PC-3 (cell line): ENCODE measurements around the gene BCLAF3. TPM values are rescaled to one million over a fixed set of nuclear protein-coding genes. Genes with fewer than 3 reads are reported as not detected.

ENCODE experiments used
- ATAC-seq: fragments of 200-7000 bp; cut with Tn5 transposase; 2 replicates; pipeline ENCODE4 v1.9.1; 2020; ENCODE audit warnings: mild to moderate bottlenecking, moderate library complexity
- BruUV-seq: library from RNA; stranded (reverse); fragments of 400-500 nt; replicated peaks from 2 replicates; lab custom pipeline; 2021; lab: Mats Ljungman, UMichigan
- CTCF ChIA-PET: fragments of 300-600 bp; sonication (Branson Sonifier 250); formaldehyde crosslinking; loops from one replicate; lab custom pipeline; 2022; ENCODE audit warnings: antibody characterized with exemption; lab: Charles Lee
- POLR2A ChIA-PET: fragments of 300-600 bp; sonication (Branson Sonifier 250); formaldehyde crosslinking; loops from one replicate; lab custom pipeline; 2022; ENCODE audit warnings: antibody characterized with exemption; ENCODE audit not compliant: unreplicated experiment; lab: Charles Lee
- DNase-seq: peaks from one replicate; pipeline ENCODE4 v3.0.0-alpha.2; 2015
- H2AFZ ChIP-seq: fragments of 300-600 bp; sonication (generic); 2 replicates; pipeline ENCODE4 v1.6.0; 2016; ENCODE audit warnings: antibody characterized with exemption, low read length
- H3F3A ChIP-seq: fragments of 300-600 bp; sonication (generic); one replicate; pipeline ENCODE4 v1.6.0; 2017; ENCODE audit warnings: antibody characterized with exemption, low read length, control low read depth, mild to moderate bottlenecking; ENCODE audit not compliant: unreplicated experiment
- H3K27ac ChIP-seq: fragments of 300-600 bp; sonication (generic); 2 replicates; pipeline ENCODE4 v1.5.1; 2016; ENCODE audit warnings: mild to moderate bottlenecking, low read length
- H3K27me3 ChIP-seq: fragments of 300-600 bp; sonication (generic); 2 replicates; pipeline ENCODE4 v1.6.1; 2016; ENCODE audit warnings: low read length, mixed read lengths
- H3K36me3 ChIP-seq: fragments of 300-600 bp; sonication (generic); 2 replicates; pipeline ENCODE4 v1.6.1; 2016; ENCODE audit warnings: low read depth, mixed run types, low read length, mixed read lengths
- H3K4me1 ChIP-seq: fragments of 300-600 bp; sonication (generic); 2 replicates; pipeline ENCODE4 v1.5.1; 2016; ENCODE audit warnings: low read length; ENCODE audit not compliant: insufficient read depth
- H3K4me2 ChIP-seq: fragments of 300-600 bp; sonication (generic); 2 replicates; pipeline ENCODE4 v1.6.0; 2016; ENCODE audit warnings: low read length
- H3K4me3 ChIP-seq: fragments of 300-600 bp; sonication (generic); 2 replicates; pipeline ENCODE4 v1.5.1; 2016; ENCODE audit warnings: mild to moderate bottlenecking, low read length, mixed read lengths
- H3K79me2 ChIP-seq: fragments of 300-600 bp; sonication (generic); 2 replicates; pipeline ENCODE4 v1.6.1; 2017; ENCODE audit warnings: low read length, mixed read lengths
- H3K9ac ChIP-seq: fragments of 300-600 bp; sonication (generic); 2 replicates; pipeline ENCODE4 v1.6.0; 2016; ENCODE audit warnings: mild to moderate bottlenecking, low read length
- H3K9me2 ChIP-seq: fragments of 300-600 bp; sonication (generic); replicated peaks from 2 replicates; pipeline ENCODE4 v1.6.1; 2016; ENCODE audit warnings: mixed run types, low read length, mixed read lengths
- H3K9me3 ChIP-seq: fragments of 300-600 bp; sonication (generic); 2 replicates; pipeline ENCODE4 v1.6.1; 2016; ENCODE audit warnings: low read length, mixed read lengths
- H4K20me1 ChIP-seq: fragments of 300-600 bp; sonication (generic); 2 replicates; pipeline ENCODE4 v1.6.1; 2016; ENCODE audit warnings: low read length, mixed read lengths
- EZH2 ChIP-seq: fragments of 300-600 bp; sonication (generic); IDR thresholded peaks from one replicate; pipeline ENCODE4 v1.6.1; 2017; ENCODE audit warnings: antibody characterized with exemption, mild to moderate bottlenecking, low read length; ENCODE audit not compliant: unreplicated experiment
- EZH2phosphoT487 ChIP-seq: fragments of 300-600 bp; sonication (generic); IDR thresholded peaks from 2 replicates; pipeline ENCODE4 v1.6.1; 2018; ENCODE audit warnings: mild to moderate bottlenecking, antibody characterized with exemption, low read length, borderline replicate concordance
- intact Hi-C: fragments of 100-400 bp; cut with micrococcal nuclease; formaldehyde crosslinking; loops from 2 replicates; pipeline ENCODE4 v1.9.0; 2023
- total RNA-seq: library from RNA; depleted of rRNA; stranded (reverse); fragments of >200 nt; gene quantifications from 2 replicates; pipeline ENCODE4 v1.2.3, GENCODE V29; 2014
- TF ChIP-seq, protein P1 (sequence below): fragments of 300-600 bp; sonication (generic); conservative IDR thresholded peaks from 2 replicates; pipeline ENCODE4 v1.5.1; 2017; ENCODE audit warnings: antibody characterized with exemption, low read depth, mild to moderate bottlenecking, low read length

BCLAF3 gene
- total RNA-seq, 1 experiment from 2014 or later: 6.9 TPM

DNA sequence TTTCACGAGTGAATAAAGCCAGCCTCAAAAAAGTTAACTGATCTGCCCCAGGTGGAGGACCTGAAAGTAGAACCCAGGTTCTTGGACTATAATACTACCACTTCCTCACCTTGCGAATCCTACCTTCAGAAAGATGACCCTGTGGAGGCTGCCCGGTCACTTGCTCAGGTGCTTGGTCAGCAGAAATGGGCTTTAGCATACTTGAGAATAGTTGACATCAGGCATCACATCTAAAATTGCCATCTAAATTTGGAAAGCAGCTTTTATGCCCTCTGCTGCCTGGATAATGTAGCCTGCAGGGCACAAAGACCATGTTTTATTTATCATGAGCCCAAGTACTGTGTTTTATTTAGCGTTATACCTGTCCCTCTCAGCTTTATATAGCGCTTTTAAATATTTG, 3.0 kb downstream of the BCLAF3 start:
- no peak overlapping the region for H3K27ac ChIP-seq
- CTCF ChIA-PET: no interaction called here
- H3K9me2 ChIP-seq: no peaks in the 10 kb centered on the region
- H3K9ac ChIP-seq: no peak overlapping the region
- intact Hi-C loops: no loop called here
- no peaks in the 10 kb centered on the region for H3K27me3 ChIP-seq
- H3K79me2 ChIP-seq: peaks cover 40% of the 10 kb centered on the region
- no peaks in the 10 kb centered on the region for H3K9me3 ChIP-seq
- H3F3A ChIP-seq: no peaks in the 10 kb centered on the region
- no peaks in the 10 kb centered on the region for H4K20me1 ChIP-seq
- no peaks in the 10 kb centered on the region for H3K36me3 ChIP-seq
- DNase-seq (no peak), ATAC-seq (no peak)
- TF ChIP-seq EZH2phosphoT487 (no peak), EZH2 (no peak)
- TF ChIP-seq, protein P1, sequence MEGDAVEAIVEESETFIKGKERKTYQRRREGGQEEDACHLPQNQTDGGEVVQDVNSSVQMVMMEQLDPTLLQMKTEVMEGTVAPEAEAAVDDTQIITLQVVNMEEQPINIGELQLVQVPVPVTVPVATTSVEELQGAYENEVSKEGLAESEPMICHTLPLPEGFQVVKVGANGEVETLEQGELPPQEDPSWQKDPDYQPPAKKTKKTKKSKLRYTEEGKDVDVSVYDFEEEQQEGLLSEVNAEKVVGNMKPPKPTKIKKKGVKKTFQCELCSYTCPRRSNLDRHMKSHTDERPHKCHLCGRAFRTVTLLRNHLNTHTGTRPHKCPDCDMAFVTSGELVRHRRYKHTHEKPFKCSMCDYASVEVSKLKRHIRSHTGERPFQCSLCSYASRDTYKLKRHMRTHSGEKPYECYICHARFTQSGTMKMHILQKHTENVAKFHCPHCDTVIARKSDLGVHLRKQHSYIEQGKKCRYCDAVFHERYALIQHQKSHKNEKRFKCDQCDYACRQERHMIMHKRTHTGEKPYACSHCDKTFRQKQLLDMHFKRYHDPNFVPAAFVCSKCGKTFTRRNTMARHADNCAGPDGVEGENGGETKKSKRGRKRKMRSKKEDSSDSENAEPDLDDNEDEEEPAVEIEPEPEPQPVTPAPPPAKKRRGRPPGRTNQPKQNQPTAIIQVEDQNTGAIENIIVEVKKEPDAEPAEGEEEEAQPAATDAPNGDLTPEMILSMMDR: no peak
- no peaks in the 10 kb centered on the region for H3K4me1 ChIP-seq
- BruUV-seq: no TSS peak
- no peak overlapping the region for H3K4me3 ChIP-seq
- no peak overlapping the region for H3K4me2 ChIP-seq
- POLR2A ChIA-PET: no interaction called here
- no peak overlapping the region for H2AFZ ChIP-seq

DNA sequence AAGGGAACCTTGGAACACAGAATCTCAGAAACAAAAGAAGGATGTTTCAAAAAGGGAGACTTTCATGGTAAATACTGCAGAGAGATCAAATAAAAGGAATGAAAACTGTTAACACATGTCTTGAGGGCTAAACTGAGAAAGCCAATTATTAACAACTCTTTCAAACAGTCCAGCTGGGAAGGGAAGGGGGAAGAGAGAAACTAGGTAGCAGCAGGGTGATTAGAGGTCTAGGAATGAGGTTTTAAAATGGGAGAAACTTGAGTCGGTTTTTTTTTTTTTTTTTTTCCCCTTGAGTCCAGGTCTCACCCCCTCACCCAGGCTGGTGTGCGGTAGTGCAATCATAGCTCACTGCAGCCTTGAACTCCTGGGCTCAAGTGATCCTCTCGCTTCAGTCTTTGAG, 4.3 kb downstream of the BCLAF3 start:
- no peak overlapping the region for H3K9ac ChIP-seq
- no peak for TF ChIP-seq EZH2
- TF ChIP-seq EZH2phosphoT487: no peak
- TF ChIP-seq, protein P1: no peak
- no peak overlapping the region for H2AFZ ChIP-seq
- H3K4me2 ChIP-seq: no peak overlapping the region
- no peaks in the 10 kb centered on the region for H3K9me2 ChIP-seq
- BruUV-seq: no TSS peak
- no peak overlapping the region for H3K4me3 ChIP-seq
- no peak for ATAC-seq
- H3F3A ChIP-seq: no peaks in the 10 kb centered on the region
- ChIA-PET POLR2A (no interaction called here), CTCF (no interaction called here)
- H3K79me2 ChIP-seq: peaks cover 52% of the 10 kb centered on the region
- no peaks in the 10 kb centered on the region for H3K4me1 ChIP-seq
- intact Hi-C loops: no loop called here
- no peaks in the 10 kb centered on the region for H3K36me3 ChIP-seq
- no peaks in the 10 kb centered on the region for H4K20me1 ChIP-seq
- H3K27me3 ChIP-seq: no peaks in the 10 kb centered on the region
- DNase-seq: no peak
- H3K27ac ChIP-seq: no peak overlapping the region
- no peaks in the 10 kb centered on the region for H3K9me3 ChIP-seq

DNA sequence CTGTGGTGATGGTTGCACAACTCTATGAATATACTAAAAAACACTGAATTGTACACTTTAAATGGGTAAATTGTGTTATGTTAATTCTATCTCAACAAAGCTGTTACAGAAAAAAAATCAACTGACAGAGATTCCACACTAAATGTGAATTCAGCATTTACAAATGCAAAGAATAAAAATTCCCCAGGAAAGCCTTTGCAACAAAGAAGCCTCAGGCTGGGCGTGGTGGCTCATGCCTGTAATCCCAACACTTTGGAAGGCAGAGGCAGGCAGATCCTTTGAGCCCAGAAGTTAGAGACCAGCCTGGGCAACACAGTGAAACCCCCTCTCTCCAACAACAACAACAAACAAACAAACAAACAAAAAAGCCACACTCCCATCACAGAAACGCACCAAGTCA, 8.9 kb downstream of the BCLAF3 start:
- ChIA-PET POLR2A (no interaction called here), CTCF (no interaction called here)
- Histone ChIP-seq H3K27me3 (no peaks in the 10 kb centered on the region), H3K9me3 (no peaks in the 10 kb centered on the region), H4K20me1 (no peaks in the 10 kb centered on the region), H3K9ac (no peak overlapping the region), H3K27ac (no peak overlapping the region), H3K4me1 (no peaks in the 10 kb centered on the region), H3K4me2 (no peak overlapping the region), H3K4me3 (no peak overlapping the region), H2AFZ (no peak overlapping the region), H3K79me2 (peaks cover 43% of the 10 kb centered on the region), H3K9me2 (no peaks in the 10 kb centered on the region), H3F3A (no peaks in the 10 kb centered on the region), H3K36me3 (peaks cover 10% of the 10 kb centered on the region; the same call in 1 of the 2 replicates)
- ATAC-seq (no peak), DNase-seq (no peak)
- intact Hi-C loops: no loop called here
- no TSS peak for BruUV-seq
- TF ChIP-seq, protein P1: no peak
- TF ChIP-seq EZH2phosphoT487 (no peak), EZH2 (no peak)
